Gastrocnemius medialis (tissue), 4 donors: ENCODE measurements around the gene COL23A1.

Source experiments
- POLR2A ChIP-seq, 2 donors: fragments of 450-650 bp; IDR thresholded peaks; one replicate each; pipeline ENCODE4 v1.6.1; 2017; ENCODE audit warnings: antibody characterized with exemption in 2 of 2, mild to moderate bottlenecking in 2 of 2, moderate library complexity in 2 of 2
- TF ChIP-seq, protein P1 (sequence below), 5 experiments: fragments of 450-650 bp in 3 of 5; fragments of 200-600 bp in 2 of 5; sonication (generic) in 2 of 5; IDR thresholded peaks in 4 of 5; conservative IDR thresholded peaks in 1 of 5; 1 replicate in 4 of 5; 2 replicates in 1 of 5; pipeline ENCODE4 v1.5.1; 2016 to 2019; ENCODE audit warnings: antibody characterized with exemption in 5 of 5, mild to moderate bottlenecking in 3 of 5, moderate library complexity in 3 of 5

DNA sequence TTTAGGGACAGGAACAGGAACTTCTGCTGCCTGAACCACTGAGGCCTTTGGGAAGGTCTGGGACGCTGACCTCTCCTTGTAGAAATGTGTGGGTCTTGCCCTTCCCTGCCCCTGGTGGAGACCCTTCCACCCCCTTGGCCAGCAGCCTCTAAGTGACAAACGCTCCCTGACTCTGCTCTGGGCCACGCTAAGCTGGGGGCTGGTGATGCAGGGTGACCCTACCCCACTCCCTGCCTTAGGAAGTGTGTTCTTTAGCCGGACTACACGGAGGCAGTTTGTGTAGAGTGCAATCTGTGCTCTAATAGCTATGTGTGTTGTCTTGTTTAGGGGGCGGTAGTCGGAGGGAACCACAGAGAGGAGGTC lies 123.0 kb downstream of the COL23A1 start:
- TF ChIP-seq, protein P1, sequence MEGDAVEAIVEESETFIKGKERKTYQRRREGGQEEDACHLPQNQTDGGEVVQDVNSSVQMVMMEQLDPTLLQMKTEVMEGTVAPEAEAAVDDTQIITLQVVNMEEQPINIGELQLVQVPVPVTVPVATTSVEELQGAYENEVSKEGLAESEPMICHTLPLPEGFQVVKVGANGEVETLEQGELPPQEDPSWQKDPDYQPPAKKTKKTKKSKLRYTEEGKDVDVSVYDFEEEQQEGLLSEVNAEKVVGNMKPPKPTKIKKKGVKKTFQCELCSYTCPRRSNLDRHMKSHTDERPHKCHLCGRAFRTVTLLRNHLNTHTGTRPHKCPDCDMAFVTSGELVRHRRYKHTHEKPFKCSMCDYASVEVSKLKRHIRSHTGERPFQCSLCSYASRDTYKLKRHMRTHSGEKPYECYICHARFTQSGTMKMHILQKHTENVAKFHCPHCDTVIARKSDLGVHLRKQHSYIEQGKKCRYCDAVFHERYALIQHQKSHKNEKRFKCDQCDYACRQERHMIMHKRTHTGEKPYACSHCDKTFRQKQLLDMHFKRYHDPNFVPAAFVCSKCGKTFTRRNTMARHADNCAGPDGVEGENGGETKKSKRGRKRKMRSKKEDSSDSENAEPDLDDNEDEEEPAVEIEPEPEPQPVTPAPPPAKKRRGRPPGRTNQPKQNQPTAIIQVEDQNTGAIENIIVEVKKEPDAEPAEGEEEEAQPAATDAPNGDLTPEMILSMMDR (IDR thresholded peaks at IDR 0.05 in 4 of 5, conservative IDR thresholded peaks at IDR 0.05 in 1 of 5), result no peak
- no peak for TF ChIP-seq POLR2A (IDR thresholded peaks at IDR 0.05)
